Esophagus muscularis mucosa (tissue), 4 donors: ENCODE measurements around the gene ABCC12.

Experiments
- EP300 ChIP-seq: sonication (generic); formaldehyde crosslinking; IDR thresholded peaks from one replicate; pipeline ENCODE4 v1.6.1; 2017; ENCODE audit warnings: antibody characterized with exemption
- POLR2AphosphoS5 ChIP-seq, 2 donors: sonication (generic); formaldehyde crosslinking; IDR thresholded peaks; one replicate each; pipeline ENCODE4 v1.6.1; 2017; ENCODE audit warnings: antibody characterized with exemption in 2 of 2
- TF ChIP-seq, protein P1 (sequence below), 3 experiments: fragments of 200-600 bp in 2 of 3; fragments of 450-650 bp in 1 of 3; sonication (generic) in 2 of 3; IDR thresholded peaks; one replicate each; pipeline ENCODE4 v1.5.1; 2017 to 2019; ENCODE audit warnings: antibody characterized with exemption in 3 of 3, mild to moderate bottlenecking in 2 of 3, moderate library complexity in 1 of 3

DNA sequence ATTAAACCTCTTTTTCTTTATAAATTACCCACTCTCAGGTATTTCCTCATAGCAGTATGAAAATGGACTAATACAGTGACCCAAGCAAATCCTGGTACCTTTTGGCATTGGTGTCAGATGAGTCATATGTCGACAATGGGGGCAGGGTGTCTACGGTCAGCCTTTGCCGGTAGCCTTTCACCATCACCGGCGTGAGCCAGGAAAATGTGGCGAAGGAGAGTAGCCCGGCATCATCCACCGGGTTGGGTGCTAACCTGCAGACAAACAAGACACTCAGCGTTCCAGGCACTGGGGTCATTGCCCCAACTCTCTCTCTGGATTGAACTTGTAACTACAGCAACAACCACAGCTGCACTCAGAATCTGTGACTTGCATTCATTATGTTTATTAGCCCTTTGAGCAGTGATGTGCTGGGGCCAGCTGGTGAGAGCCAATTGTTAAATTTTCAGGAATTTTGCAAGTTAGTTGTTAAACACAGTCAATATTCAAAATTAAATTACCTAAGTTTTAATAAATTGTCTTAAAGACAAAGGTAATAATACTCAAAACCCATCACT lies 11.9 kb downstream of the ABCC12 start:
- TF ChIP-seq POLR2AphosphoS5 (IDR thresholded peaks at IDR 0.05) (no peak), EP300 (no peak)
- TF ChIP-seq, protein P1, sequence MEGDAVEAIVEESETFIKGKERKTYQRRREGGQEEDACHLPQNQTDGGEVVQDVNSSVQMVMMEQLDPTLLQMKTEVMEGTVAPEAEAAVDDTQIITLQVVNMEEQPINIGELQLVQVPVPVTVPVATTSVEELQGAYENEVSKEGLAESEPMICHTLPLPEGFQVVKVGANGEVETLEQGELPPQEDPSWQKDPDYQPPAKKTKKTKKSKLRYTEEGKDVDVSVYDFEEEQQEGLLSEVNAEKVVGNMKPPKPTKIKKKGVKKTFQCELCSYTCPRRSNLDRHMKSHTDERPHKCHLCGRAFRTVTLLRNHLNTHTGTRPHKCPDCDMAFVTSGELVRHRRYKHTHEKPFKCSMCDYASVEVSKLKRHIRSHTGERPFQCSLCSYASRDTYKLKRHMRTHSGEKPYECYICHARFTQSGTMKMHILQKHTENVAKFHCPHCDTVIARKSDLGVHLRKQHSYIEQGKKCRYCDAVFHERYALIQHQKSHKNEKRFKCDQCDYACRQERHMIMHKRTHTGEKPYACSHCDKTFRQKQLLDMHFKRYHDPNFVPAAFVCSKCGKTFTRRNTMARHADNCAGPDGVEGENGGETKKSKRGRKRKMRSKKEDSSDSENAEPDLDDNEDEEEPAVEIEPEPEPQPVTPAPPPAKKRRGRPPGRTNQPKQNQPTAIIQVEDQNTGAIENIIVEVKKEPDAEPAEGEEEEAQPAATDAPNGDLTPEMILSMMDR (IDR thresholded peaks at IDR 0.05): no peak
